ENCODE data around the gene TMEM40.

TMEM40 gene

GRCh38 chr3:12748477-12748876, 10.6 kb downstream of the TMEM40 start:
- TF ChIP-seq, protein P1, sequence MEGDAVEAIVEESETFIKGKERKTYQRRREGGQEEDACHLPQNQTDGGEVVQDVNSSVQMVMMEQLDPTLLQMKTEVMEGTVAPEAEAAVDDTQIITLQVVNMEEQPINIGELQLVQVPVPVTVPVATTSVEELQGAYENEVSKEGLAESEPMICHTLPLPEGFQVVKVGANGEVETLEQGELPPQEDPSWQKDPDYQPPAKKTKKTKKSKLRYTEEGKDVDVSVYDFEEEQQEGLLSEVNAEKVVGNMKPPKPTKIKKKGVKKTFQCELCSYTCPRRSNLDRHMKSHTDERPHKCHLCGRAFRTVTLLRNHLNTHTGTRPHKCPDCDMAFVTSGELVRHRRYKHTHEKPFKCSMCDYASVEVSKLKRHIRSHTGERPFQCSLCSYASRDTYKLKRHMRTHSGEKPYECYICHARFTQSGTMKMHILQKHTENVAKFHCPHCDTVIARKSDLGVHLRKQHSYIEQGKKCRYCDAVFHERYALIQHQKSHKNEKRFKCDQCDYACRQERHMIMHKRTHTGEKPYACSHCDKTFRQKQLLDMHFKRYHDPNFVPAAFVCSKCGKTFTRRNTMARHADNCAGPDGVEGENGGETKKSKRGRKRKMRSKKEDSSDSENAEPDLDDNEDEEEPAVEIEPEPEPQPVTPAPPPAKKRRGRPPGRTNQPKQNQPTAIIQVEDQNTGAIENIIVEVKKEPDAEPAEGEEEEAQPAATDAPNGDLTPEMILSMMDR (IDR thresholded peaks at IDR 0.05; ENCODE audit: insufficient read depth, missing control alignments), result no peak
- DNase-seq (ENCODE audit: insufficient read length, low spot score), result no peak
- FAIRE-seq, result no peak

DNA sequence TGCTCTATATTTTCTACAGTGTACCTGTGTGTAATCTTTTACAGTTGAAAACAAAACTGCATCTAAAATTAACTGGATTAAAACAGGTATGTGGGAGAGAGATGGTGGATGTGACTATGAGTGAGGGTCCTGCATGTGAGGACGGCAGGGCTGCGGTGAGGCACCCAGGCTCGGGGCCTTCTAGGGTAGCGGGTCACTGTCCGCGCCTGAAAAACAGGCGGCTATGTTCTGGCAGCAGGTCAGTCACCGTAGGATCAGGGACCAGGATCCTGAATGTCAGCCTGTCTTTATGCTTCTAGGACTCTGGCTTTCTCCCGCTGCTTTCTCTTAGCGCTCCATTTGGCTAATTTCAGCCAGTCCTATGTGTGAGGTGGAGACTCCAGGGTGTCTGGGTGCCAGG, 12.6 kb downstream of the TMEM40 start:
- DNase-seq (ENCODE audit: insufficient read length, low spot score) (no peak), FAIRE-seq (no peak)
- TF ChIP-seq, protein P1 (IDR thresholded peaks at IDR 0.05; ENCODE audit: insufficient read depth, missing control alignments), result no peak

GRCh38 chr3:12744326-12744725, 14.7 kb downstream of the TMEM40 start:
- DNase-seq (ENCODE audit: insufficient read length, low spot score) (no peak), FAIRE-seq (no peak)
- TF ChIP-seq, protein P1 (IDR thresholded peaks at IDR 0.05; ENCODE audit: insufficient read depth, missing control alignments), result no peak

GRCh38 chr3:12743583-12743982, 15.5 kb downstream of the TMEM40 start:
- DNase-seq (ENCODE audit: insufficient read length, low spot score), result no peak
- TF ChIP-seq, protein P1 (IDR thresholded peaks at IDR 0.05; ENCODE audit: insufficient read depth, missing control alignments), result no peak
- no peak for FAIRE-seq

DNA sequence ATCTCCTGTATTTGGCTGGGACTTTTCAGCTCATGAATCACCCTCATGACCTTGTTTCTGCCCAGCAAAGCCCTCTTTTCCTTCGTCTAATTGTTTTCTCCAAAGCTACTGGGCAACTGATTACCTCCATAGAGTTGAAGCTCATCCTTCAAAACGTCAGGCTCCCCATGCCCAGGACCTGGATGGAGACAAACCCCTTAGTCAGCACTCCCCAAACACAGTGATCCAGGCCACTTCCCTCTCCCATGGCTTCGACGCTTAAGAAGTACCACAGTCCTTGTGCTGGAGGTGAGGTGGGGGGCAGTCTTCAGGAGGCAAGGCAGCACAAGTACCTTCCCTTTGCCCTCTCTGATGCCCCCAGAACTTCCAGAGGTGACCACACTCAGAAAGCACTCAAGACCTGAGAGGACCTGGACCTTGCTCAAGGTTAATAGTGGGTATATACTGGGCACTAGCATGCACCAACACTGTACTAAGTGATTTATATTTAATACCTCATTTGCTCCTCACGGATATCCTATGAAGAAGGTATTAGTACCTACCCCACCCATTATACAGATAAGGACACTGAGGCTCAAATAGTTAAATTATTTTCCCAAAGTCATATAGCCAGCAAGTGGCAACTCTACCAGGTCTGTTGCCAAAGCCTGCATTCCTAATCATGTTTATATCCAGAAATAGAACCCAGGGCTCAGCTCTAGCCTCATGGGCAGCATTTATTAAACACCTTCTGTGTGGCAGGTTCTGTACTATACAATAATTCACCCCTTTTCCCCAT, 16.5 kb downstream of the TMEM40 start:
- DNase-seq (ENCODE audit: insufficient read length, low spot score) (no peak), FAIRE-seq (no peak)
- TF ChIP-seq, protein P1 (IDR thresholded peaks at IDR 0.05; ENCODE audit: insufficient read depth, missing control alignments), result no peak

DNA sequence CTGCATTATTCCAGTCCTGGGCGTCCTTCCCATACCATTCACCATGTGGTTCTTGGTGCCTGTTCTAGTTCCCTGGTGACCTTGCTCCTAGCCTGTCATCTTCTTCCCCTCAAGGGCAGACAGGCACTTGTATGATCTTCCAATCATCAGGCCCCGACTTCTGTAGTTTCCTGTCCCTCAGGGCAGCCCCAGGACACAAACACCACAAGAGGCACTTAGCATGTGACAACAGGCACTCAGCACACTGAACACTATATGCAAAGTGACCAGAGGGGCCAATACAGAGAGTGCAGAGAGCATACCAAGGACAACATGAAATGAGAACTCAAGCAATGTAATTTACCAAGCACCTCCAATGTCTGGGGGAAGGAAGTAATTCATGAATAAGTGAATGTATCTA, 17.9 kb downstream of the TMEM40 start:
- TF ChIP-seq, protein P1 (IDR thresholded peaks at IDR 0.05; ENCODE audit: insufficient read depth, missing control alignments), result no peak
- DNase-seq (ENCODE audit: insufficient read length, low spot score), result no peak
- FAIRE-seq, result no peak

DNA sequence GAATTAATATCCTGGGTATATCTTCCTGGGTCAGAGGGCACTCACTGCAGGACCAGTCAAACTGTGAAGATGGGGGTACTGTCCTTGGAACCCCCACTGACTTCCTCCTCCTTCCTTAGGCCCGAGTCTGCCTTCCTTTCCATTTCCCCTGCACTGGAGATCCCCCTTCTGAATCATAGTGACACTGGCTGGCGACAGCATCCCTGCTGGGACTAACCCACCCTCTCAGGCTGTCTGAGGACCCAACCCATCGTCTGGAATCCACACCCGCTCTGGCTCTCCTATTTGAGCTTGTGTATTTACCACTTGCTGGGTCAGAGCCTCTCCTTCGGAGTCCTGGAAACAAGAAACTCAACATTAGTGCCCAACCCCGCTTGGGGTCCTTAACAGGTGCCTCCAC, 21.2 kb downstream of the TMEM40 start:
- FAIRE-seq, result no peak

More for the DNA sequence above, 21.2 kb downstream of the TMEM40 start:
- TF ChIP-seq, protein P1 (IDR thresholded peaks at IDR 0.05; ENCODE audit: insufficient read depth, missing control alignments), result no peak
- no peak for DNase-seq (ENCODE audit: insufficient read length, low spot score)

Data from D721Med (cell line).